HG03469 (cell line): ENCODE measurements around the gene RAB18.
"Not testable (repeated sequence)": the region's sequence is repeated elsewhere in the genome, so short reads cannot be mapped to it uniquely, and the experiment has no call there.

Experiments
- ATAC-seq: cut with Tn5 transposase; IDR thresholded peaks from one replicate; pipeline ENCODE4 v1.9.1; 2021; ENCODE audit warnings: mild to moderate bottlenecking, moderate library complexity, moderate number of reproducible peaks; ENCODE audit not compliant: unreplicated experiment

RAB18 gene

GRCh38 chr10:27541796-27542729 is 38.0 kb downstream of the RAB18 start:
- no peak for ATAC-seq

- ATAC-seq = no peak
Measured at GRCh38 chr10:27542812-27543211, 38.7 kb downstream of the RAB18 start.

- no peak for ATAC-seq
Measured at GRCh38 chr10:27547047-27547446, 42.9 kb downstream of the RAB18 start.

- ATAC-seq = no peak
Measured at GRCh38 chr10:27547482-27547881, 43.4 kb downstream of the RAB18 start.

GRCh38 chr10:27550823-27551222 is 46.7 kb downstream of the RAB18 start:
- no peak for ATAC-seq

- ATAC-seq = no peak
Measured at GRCh38 chr10:27558612-27559020, 54.5 kb downstream of the RAB18 start.

GRCh38 chr10:27561334-27561733 is 57.2 kb downstream of the RAB18 start:
- no peak for ATAC-seq

GRCh38 chr10:27564398-27564797 is 60.3 kb downstream of the RAB18 start:
- ATAC-seq = no peak

- ATAC-seq = no peak
Measured at GRCh38 chr10:27564880-27565279, 60.8 kb downstream of the RAB18 start.

GRCh38 chr10:27568196-27569175 is 64.4 kb downstream of the RAB18 start:
- no peak for ATAC-seq

GRCh38 chr10:27569946-27570345 is 65.8 kb downstream of the RAB18 start:
- no peak for ATAC-seq

- not testable (repeated sequence) for ATAC-seq
Measured at GRCh38 chr10:27577038-27577437, 72.9 kb downstream of the RAB18 start.

GRCh38 chr10:27578316-27578715 is 74.2 kb downstream of the RAB18 start:
- no peak for ATAC-seq

GRCh38 chr10:27581225-27581624 is 77.1 kb downstream of the RAB18 start:
- no peak for ATAC-seq

GRCh38 chr10:27584302-27584701 is 80.2 kb downstream of the RAB18 start:
- no peak for ATAC-seq
